Pancreas (tissue), 10 donors: ENCODE results near the gene ARHGAP23. TPM values are rescaled to one million over a fixed set of nuclear protein-coding genes. Genes with fewer than 3 reads are reported as not detected.

Experiments used
- ATAC-seq, 4 donors: fragments of 200-7000 bp; cut with Tn5 transposase; one replicate each; pipeline versions ENCODE4 v1.8.0 to v1.9.1; 2020; ENCODE audit warnings: mild to moderate bottlenecking in 4 of 4, moderate library complexity in 4 of 4
- DNase-seq, 6 donors: peaks; one replicate each; pipeline ENCODE4 v3.0.0-alpha.2; 2020
- FAIRE-seq: peaks from 2 replicates; lab custom pipeline; 2012; peaks lifted over from hg19 to GRCh38; lab: Jason Lieb, UNC
- H3K27ac ChIP-seq, 4 donors: fragments of 200-600 bp; sonication (generic); 1 replicate in 3 of 4; 2 replicates in 1 of 4; pipeline versions ENCODE4 v1.5.0 to v1.8.0; 2020
- H3K27me3 ChIP-seq, 4 donors: fragments of 200-600 bp; one replicate each; pipeline ENCODE4 v1.8.0; 2021
- H3K36me3 ChIP-seq, 3 donors: fragments of 200-600 bp; sonication (generic) in 1 of 3; one replicate each; pipeline versions ENCODE4 v1.5.0 to v1.8.0; 2020 to 2021
- H3K4me1 ChIP-seq, 3 donors: fragments of 200-600 bp; one replicate each; pipeline ENCODE4 v1.8.0; 2021
- H3K4me3 ChIP-seq, 4 donors: fragments of 200-600 bp; sonication (generic) in 2 of 4; one replicate each; pipeline versions ENCODE4 v1.5.0 to v1.8.0; 2020 to 2021
- H3K9me3 ChIP-seq, 4 donors: fragments of 200-600 bp; one replicate each; pipeline ENCODE4 v1.8.0; 2021
- WGBS, 2 donors: extraction: QIAGEN DNeasy Blood & Tissue Kit; methylation state at CpG; one replicate each; pipeline ENCODE4 v1.1.7; 2013; 5-methylcytosine and 5-hydroxymethylcytosine counted together
- intact Hi-C, 3 donors: fragments of 100-400 bp; cut with DNase I; formaldehyde crosslinking; loops; one replicate each; pipeline versions ENCODE4 v1.11.1 to v1.14.2; 2022
- polyA plus RNA-seq, 2 donors: library from polyadenylated mRNA; stranded (reverse); fragments of 200-250 nt; gene quantifications; one replicate each; pipeline ENCODE4 v1.2.3, GENCODE V29; 2013
- total RNA-seq, 6 donors: library from RNA; stranded (reverse); fragmentation: NEBNext Ultra II Directional in 4 of 6; extraction: Animal tissue kit (Norgen Biotek cat#: 25700) in 4 of 6; gene quantifications; one replicate each; pipeline versions ENCODE4 v1.2.1 to v1.2.4, GENCODE V29; 2021 to 2023
- TF ChIP-seq, protein P1 (sequence below), 4 donors: fragments of 200-600 bp; sonication (generic) in 3 of 4; IDR thresholded peaks; one replicate each; pipeline versions ENCODE4 v1.5.0 to v1.8.0; 2021; ENCODE audit warnings: antibody characterized with exemption in 4 of 4
- donor health status: healthy with polysubstance abuse.
- donor health status: DM: no; HTN: no; CAD: no; lungs with moderate emphysema.
- donor health status: DM: no; HTN: no; CAD: no.
- donor health status: control.
- donor health status: control.
- donor health status: Bipolar disorder and iron deficiency.
- donor health status: DM: yes; HTN: yes; CAD: no.
- donor health status: DM: no; HTN: no; CAD: no.
- donor health status: DM: no; HTN: no; CAD: no.
- donor health status: DM: yes; HTN: yes; CAD: no.

Gene ARHGAP23
- total and polyA plus RNA-seq, 8 donors: 2.5 to 7.1 (median 3.9) TPM

DNA sequence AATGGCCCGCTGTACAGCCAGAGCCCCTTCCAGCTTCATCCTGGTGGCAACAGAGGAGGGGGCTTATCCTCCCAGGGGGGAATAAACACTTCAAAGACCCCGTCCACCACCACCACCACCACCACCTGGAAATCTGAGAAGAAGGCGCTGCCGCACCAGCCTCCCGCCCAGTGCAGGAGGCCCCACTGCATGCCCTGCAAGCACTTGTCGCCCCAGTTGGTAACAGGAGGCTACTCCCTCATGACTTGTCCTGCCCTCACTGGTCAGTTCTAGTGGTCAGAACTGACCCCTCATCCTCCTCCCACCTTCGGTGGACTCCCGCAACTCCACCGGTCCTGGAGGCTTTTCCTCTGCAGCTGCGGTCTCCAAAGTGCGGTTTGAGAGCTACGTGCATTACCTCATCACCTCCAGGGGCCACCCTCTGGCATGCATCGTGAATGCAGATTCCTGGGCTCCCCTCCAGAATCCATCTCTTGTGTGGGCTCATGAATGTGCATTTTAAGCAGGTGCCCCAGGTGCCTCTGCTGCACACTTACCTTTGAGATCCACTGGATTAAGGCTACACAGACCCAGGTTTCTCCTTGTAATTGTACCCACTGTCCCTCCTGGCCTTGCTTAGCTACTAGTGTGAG, 105.7 kb downstream of the ARHGAP23 start:
- 53 to 60% methylated on average over 13 of the region's 13 CpGs for WGBS, 2 donors
- Histone ChIP-seq H3K4me1 (peaks cover 0 to 3% (median 0%) of the 10 kb centered on the region in 3 donors), H3K9me3 (no peaks in the 10 kb centered on the region), H3K27me3 (peaks cover 0 to 6% (median 0%) of the 10 kb centered on the region in 4 donors), H3K4me3 (no peak overlapping the region), H3K27ac (no peak overlapping the region), H3K36me3 (no peaks in the 10 kb centered on the region)
- ATAC-seq (no peak), DNase-seq (no peak), FAIRE-seq (no peak)
- intact Hi-C loops: no loop called here
- TF ChIP-seq, protein P1, sequence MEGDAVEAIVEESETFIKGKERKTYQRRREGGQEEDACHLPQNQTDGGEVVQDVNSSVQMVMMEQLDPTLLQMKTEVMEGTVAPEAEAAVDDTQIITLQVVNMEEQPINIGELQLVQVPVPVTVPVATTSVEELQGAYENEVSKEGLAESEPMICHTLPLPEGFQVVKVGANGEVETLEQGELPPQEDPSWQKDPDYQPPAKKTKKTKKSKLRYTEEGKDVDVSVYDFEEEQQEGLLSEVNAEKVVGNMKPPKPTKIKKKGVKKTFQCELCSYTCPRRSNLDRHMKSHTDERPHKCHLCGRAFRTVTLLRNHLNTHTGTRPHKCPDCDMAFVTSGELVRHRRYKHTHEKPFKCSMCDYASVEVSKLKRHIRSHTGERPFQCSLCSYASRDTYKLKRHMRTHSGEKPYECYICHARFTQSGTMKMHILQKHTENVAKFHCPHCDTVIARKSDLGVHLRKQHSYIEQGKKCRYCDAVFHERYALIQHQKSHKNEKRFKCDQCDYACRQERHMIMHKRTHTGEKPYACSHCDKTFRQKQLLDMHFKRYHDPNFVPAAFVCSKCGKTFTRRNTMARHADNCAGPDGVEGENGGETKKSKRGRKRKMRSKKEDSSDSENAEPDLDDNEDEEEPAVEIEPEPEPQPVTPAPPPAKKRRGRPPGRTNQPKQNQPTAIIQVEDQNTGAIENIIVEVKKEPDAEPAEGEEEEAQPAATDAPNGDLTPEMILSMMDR (IDR thresholded peaks at IDR 0.05): no peak

DNA sequence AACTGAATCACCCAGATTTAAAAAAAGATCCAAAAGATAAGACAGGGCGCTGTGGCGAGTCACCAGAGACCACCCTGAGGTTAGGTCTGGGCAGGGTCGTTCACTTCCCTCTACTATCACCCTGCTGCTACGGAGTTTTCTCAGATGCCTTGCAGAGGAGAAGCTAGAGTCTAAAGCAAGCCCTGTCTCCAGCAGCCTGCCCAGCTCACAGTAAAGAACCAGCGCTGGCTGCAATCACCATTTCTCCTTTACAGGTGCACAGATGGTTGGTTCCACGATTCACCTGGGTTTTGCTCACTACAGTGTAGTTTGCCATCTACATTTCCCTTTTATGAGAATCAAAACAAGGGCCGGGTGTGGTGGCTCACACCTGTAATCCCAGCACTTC, 106.2 kb downstream of the ARHGAP23 start:
- ATAC-seq (no peak), DNase-seq (no peak), FAIRE-seq (no peak)
- 49 to 55% methylated on average over 7 of the region's 7 CpGs for WGBS, 2 donors
- Histone ChIP-seq H3K9me3 (no peaks in the 10 kb centered on the region), H3K27me3 (peaks cover 0 to 6% (median 0%) of the 10 kb centered on the region in 4 donors), H3K27ac (no peak overlapping the region), H3K36me3 (no peaks in the 10 kb centered on the region), H3K4me1 (peaks cover 0 to 3% (median 0%) of the 10 kb centered on the region in 3 donors), H3K4me3 (no peak overlapping the region)
- TF ChIP-seq, protein P1 (IDR thresholded peaks at IDR 0.05): no peak
- intact Hi-C loops: no loop called here

DNA sequence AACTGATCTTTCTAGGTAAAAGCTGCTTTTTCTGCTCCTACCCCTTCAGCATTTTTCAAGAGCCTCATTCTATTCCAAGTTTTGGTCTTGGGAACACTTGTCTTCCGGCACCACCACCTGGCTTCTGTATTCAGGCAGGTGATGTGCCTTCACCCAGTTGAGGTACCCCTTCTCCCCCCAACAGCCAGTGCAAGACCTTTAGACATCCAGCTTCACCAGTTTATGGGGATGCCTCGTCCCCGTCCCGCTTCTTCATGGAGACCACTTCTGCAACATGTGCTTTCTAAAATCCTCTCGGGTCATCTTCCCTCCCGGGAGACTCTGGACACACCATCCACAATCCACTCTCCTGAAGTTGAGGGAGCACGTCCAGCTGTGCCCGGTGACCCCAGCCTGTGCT, 107.6 kb downstream of the ARHGAP23 start:
- ATAC-seq: no peak
- H3K36me3 ChIP-seq: no peaks in the 10 kb centered on the region
- intact Hi-C loops: no loop called here
- DNase-seq: no peak
- FAIRE-seq: no peak
- TF ChIP-seq, protein P1 (IDR thresholded peaks at IDR 0.05): no peak
- peaks cover 0 to 3% (median 0%) of the 10 kb centered on the region in 3 donors for H3K4me1 ChIP-seq
- no peaks in the 10 kb centered on the region for H3K9me3 ChIP-seq
- WGBS, 2 donors: 66 to 82% methylated on average over 8 of the region's 8 CpGs
- H3K27ac ChIP-seq: no peak overlapping the region
- H3K4me3 ChIP-seq: no peak overlapping the region
- H3K27me3 ChIP-seq: no peaks in the 10 kb centered on the region

DNA sequence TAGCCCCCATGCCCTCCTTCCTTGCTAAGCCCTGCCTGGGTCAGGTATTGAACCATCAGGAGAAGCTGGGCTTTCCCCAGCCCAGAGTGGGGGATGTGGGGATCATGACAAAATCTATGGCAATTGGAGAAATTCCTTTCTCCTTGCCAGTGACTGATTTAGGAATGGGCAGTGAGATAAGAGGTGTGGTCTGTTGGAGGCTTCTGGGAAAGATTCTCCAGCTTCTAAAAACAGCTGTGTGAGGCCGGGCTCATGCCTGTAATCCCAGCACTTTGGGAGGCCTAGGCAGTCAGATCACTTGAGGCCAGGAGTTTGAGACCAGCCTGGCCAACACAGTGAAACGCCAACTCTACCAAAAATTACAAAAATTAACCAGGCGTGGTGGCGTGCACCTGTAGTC, 108.4 kb downstream of the ARHGAP23 start:
- Histone ChIP-seq H3K27ac (no peak overlapping the region), H3K9me3 (no peaks in the 10 kb centered on the region), H3K4me3 (no peak overlapping the region), H3K36me3 (no peaks in the 10 kb centered on the region), H3K27me3 (no peaks in the 10 kb centered on the region), H3K4me1 (peaks cover 0 to 3% (median 0%) of the 10 kb centered on the region in 3 donors)
- intact Hi-C loops: no loop called here
- no peak for DNase-seq
- WGBS, 2 donors: 86 to 88% methylated on average over 4 of the region's 4 CpGs
- FAIRE-seq: no peak
- no peak for ATAC-seq
- TF ChIP-seq, protein P1 (IDR thresholded peaks at IDR 0.05): no peak

DNA sequence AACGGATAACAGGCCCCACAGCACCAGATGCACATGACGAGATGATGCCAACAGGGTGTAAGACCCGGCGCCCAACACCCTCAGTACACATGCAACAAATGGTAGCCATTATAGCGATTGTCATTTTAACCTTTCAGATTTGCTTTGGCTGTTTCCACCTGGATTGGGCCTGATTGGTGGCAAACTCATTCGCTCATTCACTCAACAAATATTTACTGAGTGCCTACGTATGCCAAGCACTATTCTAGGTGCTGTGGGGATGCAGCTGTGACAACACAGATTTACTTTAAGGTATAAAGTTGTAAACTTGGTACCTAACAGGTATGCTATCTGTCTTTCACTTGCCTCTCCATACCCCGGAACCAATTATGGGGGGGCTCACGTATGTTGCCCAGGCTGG, 110.6 kb downstream of the ARHGAP23 start:
- DNase-seq (peak in 1 of 6 donors; percentile 44), ATAC-seq (peak; percentile 75 to 87 (median 82)), FAIRE-seq (no peak)
- WGBS, 2 donors: 46 to 57% methylated on average over 9 of the region's 9 CpGs
- TF ChIP-seq, protein P1 (IDR thresholded peaks at IDR 0.05): no peak
- Histone ChIP-seq H3K4me3 (no peak overlapping the region), H3K27me3 (no peaks in the 10 kb centered on the region), H3K27ac (peak overlapping the region in 1 of 4 donors; percentile 35), H3K9me3 (no peaks in the 10 kb centered on the region), H3K4me1 (peaks cover 0 to 3% (median 0%) of the 10 kb centered on the region in 3 donors), H3K36me3 (no peaks in the 10 kb centered on the region)
- intact Hi-C loops: no loop called here
